Breast epithelium (tissue), 3 donors: ENCODE measurements around the gene FIGNL1.

Source experiments
- CTCF ChIP-seq, 3 donors: fragments of 450-650 bp; IDR thresholded peaks; one replicate each; pipeline ENCODE4 v1.5.1; 2016 to 2017; ENCODE audit warnings: antibody characterized with exemption in 3 of 3, mild to moderate bottlenecking in 3 of 3, moderate library complexity in 3 of 3
- POLR2A ChIP-seq: fragments of 450-650 bp; IDR thresholded peaks from one replicate; pipeline ENCODE4 v1.6.1; 2016; ENCODE audit warnings: antibody characterized with exemption, mild to moderate bottlenecking, moderate library complexity
- POLR2AphosphoS5 ChIP-seq, 3 donors: sonication (generic); formaldehyde crosslinking; IDR thresholded peaks; one replicate each; pipeline ENCODE4 v1.6.1; 2017; ENCODE audit warnings: antibody characterized with exemption in 3 of 3

GRCh38 chr7:50473531-50473930, 23.4 kb upstream of the FIGNL1 start:
- no peak for TF ChIP-seq CTCF (IDR thresholded peaks at IDR 0.05)
- TF ChIP-seq POLR2A, result no peak
- no peak for TF ChIP-seq POLR2AphosphoS5 (IDR thresholded peaks at IDR 0.05)
